ENCODE data around the gene TFAP2E.
A peak's percentile ranks its signal among the peaks of the same experiment; 100 is the strongest.

GRCh38 chr1:35568975-35569395 is 4.1 kb upstream of the TFAP2E start:
- TF ChIP-seq CTCF (conservative IDR thresholded peaks at IDR 0.05; ENCODE audit: low read depth, low read length) (peak; percentile 92), EZH2phosphoT487 (IDR thresholded peaks at IDR 0.05; ENCODE audit: borderline replicate concordance, low read length) (no peak)

Measured in PC-3 (cell line).